HG02973 (cell line): ENCODE data around the gene HNRNPUL1.

Source experiments
- ATAC-seq: cut with Tn5 transposase; IDR thresholded peaks from one replicate; pipeline ENCODE4 v1.9.1; 2021; ENCODE audit warnings: moderate library complexity; ENCODE audit not compliant: unreplicated experiment

Gene HNRNPUL1

DNA sequence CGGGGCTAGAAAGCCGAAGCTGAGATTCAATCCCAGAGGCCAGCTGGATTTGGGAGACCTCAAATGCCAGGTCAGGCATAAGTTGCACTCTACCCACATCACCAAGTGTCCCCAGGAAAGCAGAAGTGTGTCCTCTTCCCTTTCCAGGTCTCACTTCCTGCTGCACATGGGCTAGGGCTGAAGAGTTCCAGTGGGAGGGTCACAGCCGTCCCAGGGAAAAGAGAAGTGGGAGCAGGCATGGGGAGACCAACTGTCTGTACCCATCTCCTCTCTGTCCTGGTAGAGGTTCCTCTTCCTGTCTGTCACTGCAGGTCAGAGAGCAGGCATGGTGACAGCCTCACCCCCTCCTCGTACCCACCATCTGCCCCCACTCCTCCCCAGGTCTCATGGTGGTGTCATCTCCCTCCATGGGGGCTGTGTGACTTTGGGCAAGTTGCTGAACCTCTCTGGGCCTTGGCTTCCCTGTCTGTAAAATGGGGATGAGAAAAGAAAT, 30.4 kb upstream of the HNRNPUL1 start:
- ATAC-seq: no peak

GRCh38 chr19:41234512-41235168, 29.5 kb upstream of the HNRNPUL1 start:
- ATAC-seq: no peak

DNA sequence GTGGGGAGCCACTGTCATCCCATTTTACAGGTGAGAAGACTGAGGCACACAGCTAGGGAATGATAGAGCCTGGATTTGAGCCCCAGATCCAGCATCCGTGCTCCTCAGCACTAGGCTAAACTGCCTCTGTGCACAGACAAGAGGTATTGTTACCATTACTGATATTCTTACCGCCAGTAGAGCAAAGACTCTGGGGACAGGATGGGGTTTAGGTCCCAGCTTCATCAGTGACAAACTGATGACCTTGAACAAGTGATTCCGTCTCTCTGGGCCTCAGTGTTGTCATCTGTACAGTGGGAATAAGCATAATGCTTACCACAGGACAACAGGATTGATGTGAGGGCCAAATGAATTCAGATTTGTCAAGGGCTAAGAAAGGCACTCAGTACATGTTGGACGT, 28.7 kb upstream of the HNRNPUL1 start:
- ATAC-seq: no peak

GRCh38 chr19:41238244-41238643, 25.9 kb upstream of the HNRNPUL1 start:
- no peak for ATAC-seq

GRCh38 chr19:41239363-41239762, 24.8 kb upstream of the HNRNPUL1 start:
- ATAC-seq: no peak

- ATAC-seq: no peak
These were observed 24.1 kb upstream of the HNRNPUL1 start for GRCh38 chr19:41239961-41240574.

GRCh38 chr19:41241859-41242258, 22.3 kb upstream of the HNRNPUL1 start:
- no peak for ATAC-seq

GRCh38 chr19:41244117-41244516, 20.1 kb upstream of the HNRNPUL1 start:
- no peak for ATAC-seq

- no peak for ATAC-seq
These were observed 18.3 kb upstream of the HNRNPUL1 start for GRCh38 chr19:41245843-41246242.

DNA sequence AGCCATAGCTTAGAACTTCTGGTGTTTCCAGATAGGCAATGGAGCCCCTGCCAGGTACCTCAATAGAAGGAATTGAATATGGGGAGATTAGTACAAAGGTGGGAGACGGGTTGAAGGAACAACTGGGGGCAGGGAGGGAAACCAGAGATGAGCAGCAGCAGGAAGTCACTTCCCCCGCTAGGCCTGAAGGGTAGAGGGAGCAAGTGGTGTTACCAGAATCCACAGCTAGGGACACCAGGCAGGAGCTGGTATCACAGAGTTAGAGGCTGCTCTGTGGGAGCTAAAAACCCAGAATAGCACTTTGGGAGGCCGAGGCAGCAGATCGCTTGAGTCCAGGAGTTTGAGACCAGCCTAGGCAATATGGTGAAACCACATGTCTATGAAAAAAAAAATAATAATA, 15.3 kb upstream of the HNRNPUL1 start:
- ATAC-seq: no peak

DNA sequence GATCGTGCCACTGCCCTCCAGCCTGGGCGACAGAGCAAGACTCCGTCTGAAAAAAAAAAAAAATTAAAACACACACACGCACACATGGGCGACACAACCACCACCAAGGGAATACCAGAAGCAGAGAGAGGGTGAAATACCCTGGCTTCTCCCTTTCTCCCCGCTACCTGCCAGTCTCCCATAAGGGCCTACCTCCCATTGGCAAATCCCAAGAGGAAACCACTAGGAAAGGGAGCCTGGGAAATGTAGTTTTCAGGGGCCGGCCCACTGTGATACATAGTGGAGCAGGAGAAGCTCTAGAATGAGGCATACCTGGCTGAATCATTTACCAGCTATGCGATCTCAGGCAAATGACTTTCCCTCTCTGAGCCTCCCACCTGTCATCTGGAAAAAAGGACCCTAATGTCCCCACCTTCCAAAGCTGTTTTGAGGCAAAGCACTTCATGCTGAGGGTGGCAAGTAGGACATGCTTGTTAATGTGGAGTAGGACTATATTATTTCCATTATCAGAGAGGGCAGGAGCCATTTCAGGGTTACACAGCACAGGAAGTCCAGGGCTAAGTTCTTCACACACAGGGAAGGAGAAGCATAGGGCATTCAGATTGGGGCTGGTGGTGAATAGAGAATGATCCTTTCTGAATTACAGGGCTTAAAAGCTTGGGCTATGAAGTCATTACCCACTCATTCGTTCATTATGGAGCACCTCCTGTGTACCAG, 14.3 kb upstream of the HNRNPUL1 start:
- no peak for ATAC-seq

GRCh38 chr19:41253660-41254059, 10.5 kb upstream of the HNRNPUL1 start:
- ATAC-seq: no peak

DNA sequence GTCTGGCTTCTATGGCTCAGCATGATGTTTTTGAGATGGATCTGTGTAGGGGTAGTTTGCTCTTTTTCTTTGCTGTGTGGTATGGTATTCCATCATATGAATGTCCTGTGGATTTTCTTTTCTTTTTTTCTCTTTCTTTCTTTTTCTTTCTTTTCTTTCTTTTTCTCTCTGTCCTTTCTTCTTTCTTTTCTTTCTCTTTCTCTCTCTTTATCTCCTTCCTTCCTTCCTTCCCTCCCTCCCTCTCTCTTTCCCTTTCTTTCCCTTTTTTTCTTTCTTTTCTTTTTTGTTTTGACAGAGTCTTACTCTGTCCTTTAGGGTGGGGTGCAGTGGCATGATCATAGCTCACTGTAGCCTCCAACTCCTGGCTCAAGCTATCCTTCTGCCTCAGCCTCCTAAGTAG, 9.0 kb upstream of the HNRNPUL1 start:
- no peak for ATAC-seq

GRCh38 chr19:41261474-41262190, 2.5 kb upstream of the HNRNPUL1 start:
- ATAC-seq: no peak

- ATAC-seq: peak; percentile 6
These were observed 926 bp upstream of the HNRNPUL1 start for GRCh38 chr19:41263042-41263849.

GRCh38 chr19:41264581-41265394, 616 bp downstream of the HNRNPUL1 start:
- ATAC-seq: no peak

- no peak for ATAC-seq
These were observed 1.4 kb downstream of the HNRNPUL1 start for GRCh38 chr19:41265395-41266153.

GRCh38 chr19:41269055-41269454, 4.9 kb downstream of the HNRNPUL1 start:
- ATAC-seq: no peak

- no peak for ATAC-seq
These were observed 5.4 kb downstream of the HNRNPUL1 start for GRCh38 chr19:41269571-41269970.
